Body of pancreas (tissue), 4 donors: Measurements from ENCODE around the gene ACBD6. TPM values are rescaled to one million over a fixed set of nuclear protein-coding genes. Genes with fewer than 3 reads are reported as not detected.

Source experiments
- ATAC-seq: fragments of 150-250 bp; one replicate; pipeline ENCODE4 v1.9.1; 2016
- DNase-seq, 4 donors: peaks; one replicate each; pipeline ENCODE4 v3.0.0-alpha.2; 2019
- H3K27ac ChIP-seq, 4 donors: fragments of 200-600 bp; sonication (generic); 1 replicate in 3 of 4; 2 replicates in 1 of 4; pipeline versions ENCODE4 v1.5.1 to v1.6.1; 2016 to 2019; ENCODE audit warnings: mild to moderate bottlenecking in 1 of 4, mixed read lengths in 1 of 4, moderate library complexity in 1 of 4
- H3K27me3 ChIP-seq, 2 donors: fragments of 200-600 bp; sonication (generic); one replicate each; pipeline ENCODE4 v1.6.0; 2016; ENCODE audit warnings: mild to moderate bottlenecking in 1 of 2
- H3K36me3 ChIP-seq, 2 donors: fragments of 200-600 bp; sonication (generic); replicated peaks in 1 of 2; 2 replicates each; pipeline ENCODE4 v1.5.1; 2016; ENCODE audit warnings: low read depth in 2 of 2; ENCODE audit not compliant: insufficient read depth in 1 of 2
- H3K4me1 ChIP-seq: fragments of 200-600 bp; sonication (generic); one replicate; pipeline ENCODE4 v1.6.0; 2016
- H3K4me3 ChIP-seq, 2 donors: fragments of 200-600 bp; sonication (generic); 1 replicate in 1 of 2; 2 replicates in 1 of 2; pipeline ENCODE4 v1.5.1; 2016 to 2019
- H3K9me3 ChIP-seq, 3 donors: fragments of 200-600 bp; sonication (generic); 1 replicate in 2 of 3; 2 replicates in 1 of 3; pipeline ENCODE4 v1.5.1; 2016
- CTCF ChIP-seq, 7 experiments: fragments of 450-650 bp in 4 of 7; fragments of 200-600 bp in 3 of 7; sonication (generic) in 3 of 7; IDR thresholded peaks; one replicate each; pipeline ENCODE4 v1.5.1; 2016 to 2019; ENCODE audit warnings: antibody characterized with exemption in 7 of 7
- POLR2A ChIP-seq, 3 donors: fragments of 450-650 bp; IDR thresholded peaks; one replicate each; pipeline ENCODE4 v1.6.1; 2016; ENCODE audit warnings: antibody characterized with exemption in 3 of 3, mild to moderate bottlenecking in 2 of 3
- WGBS, 2 donors: methylation state at CpG; one replicate each; pipeline ENCODE4 v1.1.5; 2017; 5-methylcytosine and 5-hydroxymethylcytosine counted together
- intact Hi-C: fragments of 100-400 bp; cut with DNase I; formaldehyde crosslinking; loops from one replicate; pipeline ENCODE4 v1.15.1; 2023
- total RNA-seq, 2 donors: library from RNA; depleted of rRNA; stranded (reverse); fragments of >200 nt; gene quantifications; one replicate each; pipeline ENCODE4 v1.1.0, GENCODE V29; 2016

Gene ACBD6
- total RNA-seq, 2 donors from 2014 or later: 37.4 to 49.4 TPM

GRCh38 chr1:180244840-180245239 is 257.5 kb downstream of the ACBD6 start:
- ATAC-seq (no peak), DNase-seq (no peak)
- Histone ChIP-seq H3K27me3 (no peaks in the 10 kb centered on the region), H3K4me1 (no peaks in the 10 kb centered on the region), H3K27ac (no peak overlapping the region), H3K4me3 (no peak overlapping the region), H3K36me3 (no peaks in the 10 kb centered on the region), H3K9me3 (no peaks in the 10 kb centered on the region)
- intact Hi-C loops: no loop called here
- TF ChIP-seq POLR2A (IDR thresholded peaks at IDR 0.05) (no peak), CTCF (IDR thresholded peaks at IDR 0.05) (no peak)
- 83% methylated on average over 2 to 6 of the region's 6 CpGs for WGBS, 2 donors

- Histone ChIP-seq H3K9me3 (no peaks in the 10 kb centered on the region), H3K36me3 (no peaks in the 10 kb centered on the region), H3K4me1 (no peaks in the 10 kb centered on the region), H3K27me3 (no peaks in the 10 kb centered on the region), H3K4me3 (no peak overlapping the region), H3K27ac (no peak overlapping the region)
- WGBS, 2 donors: 80 to 86% methylated on average over 11 of the region's 11 CpGs
- intact Hi-C loops: no loop called here
- TF ChIP-seq CTCF (IDR thresholded peaks at IDR 0.05): no peak
- TF ChIP-seq POLR2A (IDR thresholded peaks at IDR 0.05): no peak
- ATAC-seq: no peak
- no peak for DNase-seq
Observed at GRCh38 chr1:180243517-180244221, 258.7 kb downstream of the ACBD6 start.

GRCh38 chr1:180241716-180242544 is 260.4 kb downstream of the ACBD6 start:
- WGBS, 2 donors: 60 to 65% methylated on average over 8 of the region's 8 CpGs
- no peak for DNase-seq
- Histone ChIP-seq H3K9me3 (no peaks in the 10 kb centered on the region), H3K27me3 (peaks cover 0 to 12% of the 10 kb centered on the region in 2 donors), H3K4me3 (no peak overlapping the region), H3K36me3 (no peaks in the 10 kb centered on the region), H3K27ac (no peak overlapping the region), H3K4me1 (no peaks in the 10 kb centered on the region)
- ATAC-seq: no peak
- no peak for TF ChIP-seq CTCF (IDR thresholded peaks at IDR 0.05)
- TF ChIP-seq POLR2A (IDR thresholded peaks at IDR 0.05): no peak
- intact Hi-C loops: no loop called here

GRCh38 chr1:180239145-180240096 is 263.0 kb downstream of the ACBD6 start:
- Histone ChIP-seq H3K4me3 (no peak overlapping the region), H3K9me3 (no peaks in the 10 kb centered on the region), H3K4me1 (peaks cover 22% of the 10 kb centered on the region), H3K36me3 (no peaks in the 10 kb centered on the region), H3K27me3 (peaks cover 0 to 36% of the 10 kb centered on the region in 2 donors), H3K27ac (no peak overlapping the region)
- 29 to 30% methylated on average over 9 to 10 of the region's 10 CpGs for WGBS, 2 donors
- intact Hi-C loops: no loop called here
- DNase-seq: no peak
- ATAC-seq: no peak
- TF ChIP-seq CTCF (IDR thresholded peaks at IDR 0.05): no peak
- no peak for TF ChIP-seq POLR2A (IDR thresholded peaks at IDR 0.05)
